WI38 (cell line): ENCODE measurements around the gene ADARB1.

Source experiments
- H3K4me3 ChIP-seq: 2 replicates; pipeline ENCODE4 v1.5.1; 2011; ENCODE audit warnings: low read depth, mild to moderate bottlenecking, control low read depth, low read length
- TF ChIP-seq, protein P1 (sequence below): IDR thresholded peaks from 2 replicates; pipeline ENCODE4 v1.5.1; 2012; ENCODE audit warnings: low read depth, mild to moderate bottlenecking, control low read depth, low read length

ADARB1 gene

DNA sequence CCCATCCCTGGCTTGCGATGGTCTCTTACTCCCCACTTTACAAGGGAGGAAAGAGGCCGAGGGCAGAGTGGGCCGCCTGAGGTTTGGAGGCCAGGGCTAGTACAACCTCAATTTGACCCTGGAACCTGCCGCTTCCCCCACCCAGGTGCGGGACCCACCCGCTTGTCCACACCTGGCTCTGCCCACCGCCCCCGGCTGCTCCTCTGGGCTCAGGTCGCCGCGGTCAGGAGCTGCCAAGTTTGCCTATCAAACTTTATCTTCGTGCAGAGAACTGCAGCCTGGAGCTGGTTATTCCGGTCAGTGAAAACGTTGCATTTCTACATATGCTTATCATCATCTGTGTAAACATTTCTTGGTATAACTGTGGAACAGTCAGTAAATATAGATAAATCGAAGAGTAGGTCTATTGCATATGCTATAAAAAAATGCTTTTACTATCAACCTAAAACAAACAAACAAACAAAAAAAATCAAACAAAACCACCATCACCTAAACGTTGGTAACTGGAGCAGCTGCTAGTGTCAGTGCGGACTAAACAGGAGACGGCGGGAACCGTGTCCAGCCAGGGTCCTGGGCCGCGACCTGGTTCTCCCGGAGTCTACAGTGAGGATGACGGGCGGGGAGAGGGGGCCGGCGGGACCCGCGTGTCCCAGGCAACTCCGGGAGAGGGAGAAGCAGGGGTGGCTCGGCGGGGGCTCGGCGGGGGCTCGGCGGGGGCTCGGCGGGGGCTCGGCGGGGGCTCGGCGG, 906 bp upstream of the ADARB1 start:
- H3K4me3 ChIP-seq = peak overlapping the region; percentile 67
- TF ChIP-seq, protein P1, sequence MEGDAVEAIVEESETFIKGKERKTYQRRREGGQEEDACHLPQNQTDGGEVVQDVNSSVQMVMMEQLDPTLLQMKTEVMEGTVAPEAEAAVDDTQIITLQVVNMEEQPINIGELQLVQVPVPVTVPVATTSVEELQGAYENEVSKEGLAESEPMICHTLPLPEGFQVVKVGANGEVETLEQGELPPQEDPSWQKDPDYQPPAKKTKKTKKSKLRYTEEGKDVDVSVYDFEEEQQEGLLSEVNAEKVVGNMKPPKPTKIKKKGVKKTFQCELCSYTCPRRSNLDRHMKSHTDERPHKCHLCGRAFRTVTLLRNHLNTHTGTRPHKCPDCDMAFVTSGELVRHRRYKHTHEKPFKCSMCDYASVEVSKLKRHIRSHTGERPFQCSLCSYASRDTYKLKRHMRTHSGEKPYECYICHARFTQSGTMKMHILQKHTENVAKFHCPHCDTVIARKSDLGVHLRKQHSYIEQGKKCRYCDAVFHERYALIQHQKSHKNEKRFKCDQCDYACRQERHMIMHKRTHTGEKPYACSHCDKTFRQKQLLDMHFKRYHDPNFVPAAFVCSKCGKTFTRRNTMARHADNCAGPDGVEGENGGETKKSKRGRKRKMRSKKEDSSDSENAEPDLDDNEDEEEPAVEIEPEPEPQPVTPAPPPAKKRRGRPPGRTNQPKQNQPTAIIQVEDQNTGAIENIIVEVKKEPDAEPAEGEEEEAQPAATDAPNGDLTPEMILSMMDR = no peak

- TF ChIP-seq, protein P1 = no peak
- peak overlapping the region; percentile 86 for H3K4me3 ChIP-seq
These were observed 627 bp downstream of the ADARB1 start for GRCh38 chr21:45074818-45075595.

GRCh38 chr21:45075596-45076244, 1.3 kb downstream of the ADARB1 start:
- TF ChIP-seq, protein P1 = no peak
- H3K4me3 ChIP-seq = peak overlapping the region; percentile 86

- TF ChIP-seq, protein P1 = no peak
- H3K4me3 ChIP-seq = peak overlapping the region; percentile 86
These were observed 1.9 kb downstream of the ADARB1 start for GRCh38 chr21:45076245-45076711.

DNA sequence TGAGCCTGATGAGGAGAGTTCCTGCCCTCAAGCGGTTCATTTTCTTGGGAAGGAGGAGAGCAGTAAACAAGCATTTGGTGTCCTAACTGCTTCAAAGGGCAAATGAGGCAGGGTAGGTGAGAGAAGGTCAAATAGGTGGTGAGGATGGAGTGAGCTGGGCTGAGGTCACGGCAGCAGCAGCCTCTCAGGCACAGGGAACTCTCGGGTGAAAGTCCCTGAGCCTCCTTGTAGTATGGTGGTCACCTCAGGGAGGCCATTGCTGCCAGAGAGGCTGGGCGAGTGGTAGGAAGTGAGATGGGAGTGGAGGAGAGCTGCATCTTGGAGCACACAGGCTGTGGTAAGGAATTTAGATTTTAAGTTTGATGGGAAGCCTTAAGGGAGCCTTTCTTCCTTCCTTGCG, 4.0 kb downstream of the ADARB1 start:
- TF ChIP-seq, protein P1 = no peak
- H3K4me3 ChIP-seq = no peak overlapping the region

DNA sequence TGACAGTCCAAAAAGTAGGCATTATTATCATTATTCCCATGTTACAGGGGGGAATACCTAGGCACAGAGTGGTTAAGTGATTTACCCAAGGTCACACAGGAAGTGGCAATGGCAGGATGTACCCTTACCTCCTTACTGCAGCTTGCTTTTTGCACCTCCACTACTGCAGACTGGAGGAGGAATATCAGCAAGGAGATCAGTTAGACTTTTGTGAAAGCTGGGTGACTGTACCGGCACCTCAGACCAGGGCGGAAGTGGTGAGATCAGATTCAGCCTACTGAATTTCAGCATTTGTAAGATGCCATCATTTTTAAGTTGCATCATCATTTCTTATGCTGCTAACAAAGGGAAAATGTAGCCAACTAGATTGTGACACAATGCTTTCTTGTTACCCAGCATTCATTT, 4.5 kb downstream of the ADARB1 start:
- no peak overlapping the region for H3K4me3 ChIP-seq
- TF ChIP-seq, protein P1 = no peak

DNA sequence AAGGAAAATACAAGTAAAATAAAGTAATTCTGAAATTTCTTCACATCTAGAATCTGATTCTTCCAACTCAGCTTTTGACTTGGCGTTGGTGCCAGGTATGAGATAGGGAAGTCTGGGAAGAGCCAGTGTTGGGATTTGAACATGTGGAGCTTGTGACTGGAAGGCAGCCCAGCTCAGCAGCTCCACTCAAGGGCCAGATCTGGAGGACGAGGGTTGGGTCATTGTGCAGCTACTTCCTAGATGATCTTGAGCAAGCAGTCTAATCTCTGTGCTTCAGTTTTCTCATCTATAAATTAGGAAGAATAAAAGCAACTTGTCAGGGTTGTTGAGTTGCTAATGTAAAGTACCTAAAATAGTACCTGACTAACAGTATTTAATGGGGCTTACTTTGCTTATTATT, 5.0 kb downstream of the ADARB1 start:
- TF ChIP-seq, protein P1 = no peak
- no peak overlapping the region for H3K4me3 ChIP-seq
